DND-41 (cell line): Measurements from ENCODE around the gene EFTUD2.

Source experiments
- ATAC-seq: fragments of 200-7000 bp; cut with Tn5 transposase; 3 replicates; pipeline ENCODE4 v1.9.1; 2021; ENCODE audit warnings: low read depth; ENCODE audit not compliant: insufficient read depth
- DNase-seq: peaks from one replicate; pipeline ENCODE4 v3.0.0-alpha.2; 2020
- H2AFZ ChIP-seq: 2 replicates; pipeline ENCODE4 v1.6.0; 2012; ENCODE audit warnings: low read depth, low read length
- H3K27ac ChIP-seq: 2 replicates; pipeline ENCODE4 v1.5.1; 2012; ENCODE audit warnings: low read length, inconsistent platforms
- H3K27me3 ChIP-seq: fragments of 200-600 bp; sonication (generic); 2 replicates; pipeline ENCODE4 v1.6.0; 2012; ENCODE audit warnings: low read length, mild to moderate bottlenecking, inconsistent platforms; ENCODE audit not compliant: insufficient read depth, poor library complexity
- H3K36me3 ChIP-seq: 2 replicates; pipeline ENCODE4 v1.5.1; 2012; ENCODE audit warnings: low read length, inconsistent platforms; ENCODE audit not compliant: insufficient read depth
- H3K4me1 ChIP-seq: 2 replicates; pipeline ENCODE4 v1.5.1; 2012; ENCODE audit warnings: mild to moderate bottlenecking, low read length; ENCODE audit not compliant: insufficient read depth
- H3K4me2 ChIP-seq: 2 replicates; pipeline ENCODE4 v1.6.0; 2012; ENCODE audit warnings: mild to moderate bottlenecking, moderate library complexity, low read length, inconsistent platforms; ENCODE audit not compliant: insufficient read depth
- H3K4me3 ChIP-seq, 2 experiments: fragments of 200-600 bp in 1 of 2; shearing (Covaris generic) in 1 of 2; 2 replicates each; pipeline ENCODE4 v1.5.1; 2012 to 2016; ENCODE audit warnings: inconsistent platforms in 2 of 2, low read length in 2 of 2, mild to moderate bottlenecking in 2 of 2, low read depth in 1 of 2, moderate library complexity in 1 of 2
- H3K79me2 ChIP-seq: 2 replicates; pipeline ENCODE4 v1.6.0; 2012; ENCODE audit warnings: low read length, inconsistent platforms; ENCODE audit not compliant: insufficient read depth
- H3K9ac ChIP-seq: 2 replicates; pipeline ENCODE4 v1.6.0; 2012; ENCODE audit warnings: low read depth, mild to moderate bottlenecking, inconsistent platforms, low read length, moderate library complexity
- H3K9me3 ChIP-seq: 2 replicates; pipeline ENCODE4 v1.5.1; 2012; ENCODE audit warnings: low read length, moderate library complexity, mild to moderate bottlenecking, inconsistent platforms; ENCODE audit not compliant: insufficient read depth, severe bottlenecking
- H4K20me1 ChIP-seq: 2 replicates; pipeline ENCODE4 v1.6.0; 2012; ENCODE audit warnings: low read length; ENCODE audit not compliant: insufficient read depth
- EZH2 ChIP-seq: IDR thresholded peaks from 3 replicates; pipeline ENCODE4 v1.6.1; 2012; ENCODE audit warnings: borderline replicate concordance, low read depth, mild to moderate bottlenecking, moderate library complexity, low read length, inconsistent platforms; ENCODE audit not compliant: severe bottlenecking
- TF ChIP-seq, protein P1 (sequence below): IDR thresholded peaks from 2 replicates; pipeline ENCODE4 v1.5.1; 2012; ENCODE audit warnings: borderline replicate concordance, low read length, moderate library complexity, mild to moderate bottlenecking; ENCODE audit not compliant: poor library complexity, severe bottlenecking; ENCODE audit errors: extremely low read depth

Gene EFTUD2

DNA sequence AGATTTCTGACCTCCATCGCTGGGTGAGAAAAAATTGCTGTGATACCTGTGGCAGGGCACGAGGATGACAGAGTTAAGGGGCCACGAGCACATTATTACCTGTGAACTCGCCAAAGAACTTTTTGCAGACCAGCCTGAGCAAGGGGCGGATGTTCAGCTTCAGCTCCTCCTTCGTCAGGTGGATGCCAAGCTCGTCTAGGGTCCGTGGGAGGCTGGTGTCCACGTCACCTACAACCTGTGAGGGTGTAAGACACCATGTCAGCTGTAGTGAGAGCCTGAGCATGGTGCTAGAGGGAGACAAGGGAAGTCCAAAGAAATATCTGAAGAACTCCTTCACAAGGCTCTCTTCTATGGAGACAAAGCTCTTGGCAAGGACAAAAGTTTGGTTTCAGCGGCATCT is 34.4 kb downstream of the EFTUD2 start:
- TF ChIP-seq EZH2: no peak
- TF ChIP-seq, protein P1, sequence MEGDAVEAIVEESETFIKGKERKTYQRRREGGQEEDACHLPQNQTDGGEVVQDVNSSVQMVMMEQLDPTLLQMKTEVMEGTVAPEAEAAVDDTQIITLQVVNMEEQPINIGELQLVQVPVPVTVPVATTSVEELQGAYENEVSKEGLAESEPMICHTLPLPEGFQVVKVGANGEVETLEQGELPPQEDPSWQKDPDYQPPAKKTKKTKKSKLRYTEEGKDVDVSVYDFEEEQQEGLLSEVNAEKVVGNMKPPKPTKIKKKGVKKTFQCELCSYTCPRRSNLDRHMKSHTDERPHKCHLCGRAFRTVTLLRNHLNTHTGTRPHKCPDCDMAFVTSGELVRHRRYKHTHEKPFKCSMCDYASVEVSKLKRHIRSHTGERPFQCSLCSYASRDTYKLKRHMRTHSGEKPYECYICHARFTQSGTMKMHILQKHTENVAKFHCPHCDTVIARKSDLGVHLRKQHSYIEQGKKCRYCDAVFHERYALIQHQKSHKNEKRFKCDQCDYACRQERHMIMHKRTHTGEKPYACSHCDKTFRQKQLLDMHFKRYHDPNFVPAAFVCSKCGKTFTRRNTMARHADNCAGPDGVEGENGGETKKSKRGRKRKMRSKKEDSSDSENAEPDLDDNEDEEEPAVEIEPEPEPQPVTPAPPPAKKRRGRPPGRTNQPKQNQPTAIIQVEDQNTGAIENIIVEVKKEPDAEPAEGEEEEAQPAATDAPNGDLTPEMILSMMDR: no peak
- H4K20me1 ChIP-seq: peaks cover 10% of the 10 kb centered on the region; the same call in 1 of the 2 replicates

DNA sequence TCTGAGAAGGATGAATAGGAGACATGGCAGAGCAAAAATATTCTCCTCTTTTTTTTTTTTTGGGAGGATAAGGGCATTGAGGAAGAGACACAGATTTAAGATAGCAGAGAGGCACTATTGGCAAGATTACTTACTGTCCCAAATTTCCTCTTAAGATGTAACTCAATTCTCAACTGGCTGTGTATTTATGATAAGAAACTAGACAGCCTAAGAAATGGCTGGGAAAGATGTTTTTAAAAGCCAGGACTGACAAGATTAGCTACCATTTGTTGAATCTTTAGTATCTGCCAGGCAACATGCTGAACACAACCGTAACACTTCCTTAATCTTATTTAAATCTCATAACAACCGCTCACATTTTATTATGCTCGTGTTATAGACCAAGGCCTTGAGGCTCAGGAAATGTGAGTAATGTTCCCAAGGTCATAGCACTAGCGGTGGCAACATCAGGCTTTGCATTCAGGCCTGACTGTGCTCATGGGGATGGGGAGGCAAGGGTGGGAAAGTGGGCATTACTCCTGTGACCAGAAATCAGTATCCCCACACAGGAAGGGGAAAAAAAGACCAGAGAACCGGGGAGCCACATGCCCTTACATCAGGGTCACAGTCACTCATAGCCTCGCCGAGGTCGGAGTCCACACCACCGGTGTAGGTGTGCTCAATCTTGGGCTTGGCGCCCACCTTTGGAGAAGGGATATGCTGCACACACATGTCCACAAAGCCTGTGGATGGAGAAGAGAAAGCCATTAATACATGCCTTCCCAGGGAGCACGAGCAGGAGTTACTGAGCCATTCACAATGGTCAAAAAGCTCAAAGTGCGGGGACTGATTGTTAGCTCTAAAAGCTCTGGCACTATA is 36.0 kb downstream of the EFTUD2 start:
- H3K9ac ChIP-seq: no peak overlapping the region
- no peak overlapping the region for H3K27ac ChIP-seq
- H3K4me1 ChIP-seq: no peaks in the 10 kb centered on the region
- H3K79me2 ChIP-seq: no peaks in the 10 kb centered on the region
- peaks cover 89% of the 10 kb centered on the region for H3K36me3 ChIP-seq
- ATAC-seq: no peak
- no peak overlapping the region for H2AFZ ChIP-seq
- H3K9me3 ChIP-seq: no peaks in the 10 kb centered on the region
- no peaks in the 10 kb centered on the region for H3K27me3 ChIP-seq
- DNase-seq: no peak
- no peak overlapping the region for H3K4me2 ChIP-seq
- peaks cover 8% of the 10 kb centered on the region for H4K20me1 ChIP-seq
- no peak overlapping the region for H3K4me3 ChIP-seq
- TF ChIP-seq EZH2: no peak
- TF ChIP-seq, protein P1: no peak

More for the DNA sequence above, 34.4 kb downstream of the EFTUD2 start:
- Histone ChIP-seq H3K27me3 (no peaks in the 10 kb centered on the region), H3K36me3 (peaks cover 89% of the 10 kb centered on the region), H3K4me2 (no peak overlapping the region), H3K9me3 (no peaks in the 10 kb centered on the region), H2AFZ (no peak overlapping the region), H3K4me1 (no peaks in the 10 kb centered on the region), H3K4me3 (no peak overlapping the region), H3K9ac (no peak overlapping the region), H3K79me2 (no peaks in the 10 kb centered on the region), H3K27ac (no peak overlapping the region)
- ATAC-seq (peak; percentile 46; the same call in 2 of the 3 replicates), DNase-seq (no peak)

DNA sequence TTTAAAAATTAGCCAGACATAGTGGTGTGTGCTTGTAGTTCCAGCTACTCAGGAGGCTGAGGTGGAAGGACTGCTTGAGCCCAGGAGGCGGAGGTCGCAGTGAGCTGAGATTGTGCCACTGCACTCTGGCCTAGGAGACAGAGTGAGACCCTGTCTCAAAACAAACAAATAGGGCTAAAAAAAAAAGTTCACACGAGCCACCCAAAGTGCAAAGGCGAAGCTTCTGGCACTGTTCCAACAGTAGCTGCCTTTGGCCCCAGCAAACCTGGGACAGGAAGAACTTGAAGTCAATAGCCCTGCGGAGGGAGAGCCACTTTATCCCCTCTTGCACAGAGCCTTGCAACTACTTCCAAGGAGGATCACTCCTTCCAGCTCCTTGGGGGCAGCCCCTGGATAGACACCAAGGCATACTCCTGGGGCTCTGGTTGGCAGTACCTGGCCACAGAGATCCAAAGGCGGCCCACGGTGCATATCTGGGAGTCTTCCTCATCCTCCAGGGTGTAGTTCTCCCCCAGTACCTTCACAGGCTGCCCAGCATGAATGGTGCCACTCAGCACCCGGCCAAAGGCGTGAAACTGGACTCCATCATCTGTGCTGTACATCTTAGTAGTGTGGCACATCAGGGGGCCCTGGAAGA is 36.8 kb downstream of the EFTUD2 start:
- no peak for DNase-seq
- Histone ChIP-seq H4K20me1 (peaks cover 9% of the 10 kb centered on the region), H3K4me3 (no peak overlapping the region), H3K4me1 (no peaks in the 10 kb centered on the region), H3K79me2 (no peaks in the 10 kb centered on the region), H3K4me2 (no peak overlapping the region), H3K27ac (no peak overlapping the region), H3K9ac (no peak overlapping the region), H3K27me3 (no peaks in the 10 kb centered on the region), H3K36me3 (peaks cover 86% of the 10 kb centered on the region), H3K9me3 (no peaks in the 10 kb centered on the region), H2AFZ (no peak overlapping the region)
- no peak for ATAC-seq
- TF ChIP-seq EZH2: no peak
- TF ChIP-seq, protein P1: no peak
